A673 (cell line): Measurements from ENCODE around the gene UMODL1. TPM values are rescaled to one million over a fixed set of nuclear protein-coding genes. Genes with fewer than 3 reads are reported as not detected.

Experiments
- BruUV-seq: library from RNA; stranded (reverse); fragments of 400-500 nt; replicated peaks from 2 replicates; lab custom pipeline; 2021; lab: Mats Ljungman, UMichigan
- CTCF ChIA-PET: fragments of 300-600 bp; sonication (Branson Sonifier 250); formaldehyde crosslinking; loops from one replicate; lab custom pipeline; 2022; ENCODE audit warnings: antibody characterized with exemption; lab: Charles Lee
- POLR2A ChIA-PET: fragments of 300-600 bp; sonication (Branson Sonifier 250); formaldehyde crosslinking; loops from one replicate; lab custom pipeline; 2022; ENCODE audit warnings: antibody characterized with exemption; ENCODE audit not compliant: low non-redundant PET; lab: Charles Lee
- DNase-seq: peaks from one replicate; pipeline ENCODE4 v3.0.0-alpha.2; 2015; ENCODE audit warnings: low spot score
- H3K27ac ChIP-seq: fragments of 200-600 bp; sonication (generic); 2 replicates; pipeline ENCODE4 v1.5.1; 2016; ENCODE audit warnings: mixed run types, low read depth, mild to moderate bottlenecking, mixed read lengths, antibody characterized with exemption, low read length; ENCODE audit not compliant: poor library complexity, severe bottlenecking
- H3K27me3 ChIP-seq: fragments of 200-600 bp; sonication (generic); replicated peaks from 2 replicates; pipeline ENCODE4 v1.6.1; 2017; ENCODE audit warnings: mixed run types, low read depth, mild to moderate bottlenecking, mixed read lengths, antibody characterized with exemption, low read length; ENCODE audit not compliant: insufficient read depth, poor library complexity
- H3K36me3 ChIP-seq: fragments of 200-600 bp; sonication (generic); 2 replicates; pipeline ENCODE4 v1.6.1; 2016; ENCODE audit warnings: mixed run types, mild to moderate bottlenecking, mixed read lengths, antibody characterized with exemption, low read length; ENCODE audit not compliant: insufficient read depth, poor library complexity, severe bottlenecking
- H3K4me1 ChIP-seq: fragments of 200-600 bp; sonication (generic); 2 replicates; pipeline ENCODE4 v1.6.1; 2017; ENCODE audit warnings: mixed run types, mild to moderate bottlenecking, mixed read lengths, antibody characterized with exemption, low read length; ENCODE audit not compliant: insufficient read depth, poor library complexity, severe bottlenecking
- H3K4me3 ChIP-seq: fragments of 200-600 bp; sonication (generic); 2 replicates; pipeline ENCODE4 v1.5.1; 2016; ENCODE audit warnings: low read depth, mixed run types, mild to moderate bottlenecking, mixed read lengths, low read length; ENCODE audit not compliant: poor library complexity, severe bottlenecking
- H3K9me3 ChIP-seq: fragments of 200-600 bp; sonication (generic); 2 replicates; pipeline ENCODE4 v1.6.1; 2016; ENCODE audit warnings: mixed run types, low read depth, mild to moderate bottlenecking, mixed read lengths, antibody characterized with exemption, low read length; ENCODE audit not compliant: poor library complexity, severe bottlenecking
- EZH2 ChIP-seq: fragments of 200-600 bp; sonication (generic); IDR thresholded peaks from 2 replicates; pipeline ENCODE4 v1.6.1; 2017; ENCODE audit warnings: borderline replicate concordance, low read depth, mild to moderate bottlenecking, mixed read lengths, antibody characterized with exemption, low read length; ENCODE audit not compliant: poor library complexity, severe bottlenecking
- intact Hi-C: fragments of 100-400 bp; cut with micrococcal nuclease; formaldehyde crosslinking; loops from one replicate; pipeline ENCODE4 v1.10.0; 2022; ENCODE audit not compliant: unreplicated experiment
- total RNA-seq: library from RNA; stranded (reverse); gene quantifications from 2 replicates; pipeline ENCODE4 v1.2.3, GENCODE V29; 2021
- TF ChIP-seq, protein P1 (sequence below): fragments of 300-800, 200-600 bp; sonication (generic); conservative IDR thresholded peaks from 2 replicates; pipeline ENCODE4 v1.5.1; 2017; ENCODE audit warnings: low read depth, mild to moderate bottlenecking, antibody characterized with exemption, low read length, moderate library complexity, mixed read lengths

The UMODL1 gene
- total RNA-seq, 1 experiment from 2014 or later, result not detected

- DNase-seq, result peak; percentile 74
- no peaks in the 10 kb centered on the region for H3K27me3 ChIP-seq
- H3K36me3 ChIP-seq, result no peaks in the 10 kb centered on the region
- H3K27ac ChIP-seq, result no peak overlapping the region
- peaks cover 4% of the 10 kb centered on the region for H3K4me1 ChIP-seq
- ChIA-PET CTCF (interaction anchor here (0.5 to 2.1 kb wide), 8 partner anchors 9 to 834 kb away, joined by 3 to 22 read pairs (median 6); no protein-coding TSS in a partner anchor), POLR2A (no interaction called here)
- no TSS peak for BruUV-seq
- H3K4me3 ChIP-seq, result no peak overlapping the region
- TF ChIP-seq EZH2, result no peak
- TF ChIP-seq, protein P1, sequence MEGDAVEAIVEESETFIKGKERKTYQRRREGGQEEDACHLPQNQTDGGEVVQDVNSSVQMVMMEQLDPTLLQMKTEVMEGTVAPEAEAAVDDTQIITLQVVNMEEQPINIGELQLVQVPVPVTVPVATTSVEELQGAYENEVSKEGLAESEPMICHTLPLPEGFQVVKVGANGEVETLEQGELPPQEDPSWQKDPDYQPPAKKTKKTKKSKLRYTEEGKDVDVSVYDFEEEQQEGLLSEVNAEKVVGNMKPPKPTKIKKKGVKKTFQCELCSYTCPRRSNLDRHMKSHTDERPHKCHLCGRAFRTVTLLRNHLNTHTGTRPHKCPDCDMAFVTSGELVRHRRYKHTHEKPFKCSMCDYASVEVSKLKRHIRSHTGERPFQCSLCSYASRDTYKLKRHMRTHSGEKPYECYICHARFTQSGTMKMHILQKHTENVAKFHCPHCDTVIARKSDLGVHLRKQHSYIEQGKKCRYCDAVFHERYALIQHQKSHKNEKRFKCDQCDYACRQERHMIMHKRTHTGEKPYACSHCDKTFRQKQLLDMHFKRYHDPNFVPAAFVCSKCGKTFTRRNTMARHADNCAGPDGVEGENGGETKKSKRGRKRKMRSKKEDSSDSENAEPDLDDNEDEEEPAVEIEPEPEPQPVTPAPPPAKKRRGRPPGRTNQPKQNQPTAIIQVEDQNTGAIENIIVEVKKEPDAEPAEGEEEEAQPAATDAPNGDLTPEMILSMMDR, result peak; percentile 91
- intact Hi-C loops, result loop anchor here (2.0 to 10.0 kb wide), 5 partner anchors 105 to 835 kb away; partner anchors contain the start of gene ZBTB21
- no peaks in the 10 kb centered on the region for H3K9me3 ChIP-seq
These were observed 46.3 kb downstream of the UMODL1 start for GRCh38 chr21:42117229-42117966.

- no peak for DNase-seq
- no peaks in the 10 kb centered on the region for H3K9me3 ChIP-seq
- POLR2A ChIA-PET, result no interaction called here
- no peak overlapping the region for H3K4me3 ChIP-seq
- no peak for TF ChIP-seq EZH2
- TF ChIP-seq, protein P1, result no peak
- BruUV-seq, result no TSS peak
- H3K36me3 ChIP-seq, result no peaks in the 10 kb centered on the region
- no peaks in the 10 kb centered on the region for H3K4me1 ChIP-seq
- intact Hi-C loops, result loop anchor here (2.0 to 10.0 kb wide), 5 partner anchors 106 to 836 kb away; partner anchors contain the start of gene ZBTB21
- CTCF ChIA-PET, result interaction anchor here (0.5 to 2.1 kb wide), 7 partner anchors 10 to 835 kb away, joined by 3 to 22 read pairs (median 8); no protein-coding TSS in a partner anchor
- no peak overlapping the region for H3K27ac ChIP-seq
- H3K27me3 ChIP-seq, result no peaks in the 10 kb centered on the region
These were observed 47.1 kb downstream of the UMODL1 start for GRCh38 chr21:42117967-42118780.

DNA sequence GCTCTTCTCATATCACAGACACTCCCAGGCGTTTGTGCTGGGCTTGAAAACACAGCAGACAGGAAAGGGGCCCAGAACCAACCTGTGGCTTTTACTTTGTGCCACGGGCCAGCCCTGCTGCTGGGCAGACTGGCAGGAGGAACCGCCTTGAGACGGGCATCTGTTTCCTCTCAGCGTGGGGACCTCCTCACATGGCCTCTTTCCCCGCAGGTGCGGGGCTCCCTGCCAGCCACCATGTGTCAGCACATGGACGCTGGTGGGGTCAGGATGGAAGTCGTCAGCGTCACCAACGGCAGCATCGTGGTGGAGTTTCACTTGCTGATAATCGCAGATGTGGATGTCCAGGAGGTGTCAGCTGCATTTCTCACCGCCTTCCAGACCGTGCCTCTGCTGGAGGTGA lies 47.8 kb downstream of the UMODL1 start:
- CTCF ChIA-PET, result no interaction called here

More for the DNA sequence above, 47.8 kb downstream of the UMODL1 start:
- Histone ChIP-seq H3K4me1 (no peaks in the 10 kb centered on the region), H3K4me3 (no peak overlapping the region), H3K27me3 (no peaks in the 10 kb centered on the region), H3K9me3 (no peaks in the 10 kb centered on the region), H3K36me3 (no peaks in the 10 kb centered on the region), H3K27ac (no peak overlapping the region)
- POLR2A ChIA-PET, result no interaction called here
- intact Hi-C loops, result loop anchor here (5.0 to 10.0 kb wide), 3 partner anchors 107 to 837 kb away; partner anchors contain the start of gene ZBTB21
- TF ChIP-seq, protein P1, result no peak
- TF ChIP-seq EZH2, result no peak
- DNase-seq, result no peak
- BruUV-seq, result no TSS peak
